ENCODE data around the gene CNOT1.

CNOT1 gene

GRCh38 chr16:58506241-58507194, 123.1 kb downstream of the CNOT1 start:
- Histone ChIP-seq H3K27ac (no peak overlapping the region), H3K4me1 (peaks cover 10 to 20% (median 15%) of the 10 kb centered on the region in 10 experiments; a peak in 19 of 20 replicates), H3K4me2 (peak overlapping the region in 7 of 11 experiments; percentile 11 to 44 (median 25); a peak in 5 of 22 replicates), H3K4me3 (no peak overlapping the region), H4K20me1 (peaks cover 0 to 15% (median 0%) of the 10 kb centered on the region in 11 experiments; a peak in 5 of 22 replicates), H3K36me3 (no peaks in the 10 kb centered on the region), H3K27me3 (peaks cover 7 to 16% (median 13%) of the 10 kb centered on the region in 11 experiments), H3K9ac (no peak overlapping the region), H3K9me3 (replicated peaks in 1 of 11) (no peaks in the 10 kb centered on the region)
- no peak for TF ChIP-seq Cebpa-rat (IDR thresholded peaks at IDR 0.05)

- Histone ChIP-seq H4K20me1 (peaks cover 0 to 8% (median 0%) of the 10 kb centered on the region in 11 experiments; a peak in 5 of 22 replicates), H3K36me3 (no peaks in the 10 kb centered on the region), H3K27me3 (peaks cover 24 to 37% (median 31%) of the 10 kb centered on the region in 11 experiments), H3K9ac (no peak overlapping the region), H3K27ac (no peak overlapping the region), H3K4me3 (no peak overlapping the region), H3K4me2 (no peak overlapping the region), H3K4me1 (peaks cover 12 to 38% (median 31%) of the 10 kb centered on the region in 10 experiments; a peak in 19 of 20 replicates), H3K9me3 (replicated peaks in 1 of 11) (no peaks in the 10 kb centered on the region)
- no peak for TF ChIP-seq Cebpa-rat (IDR thresholded peaks at IDR 0.05)
Measured at GRCh38 chr16:58503863-58504688, 125.5 kb downstream of the CNOT1 start.

- H3K9ac ChIP-seq, result no peak overlapping the region
- H3K9me3 ChIP-seq (replicated peaks in 1 of 11), result no peaks in the 10 kb centered on the region
- H4K20me1 ChIP-seq, result peaks cover 0 to 8% (median 0%) of the 10 kb centered on the region in 11 experiments; a peak in 5 of 22 replicates
- peaks cover 12 to 38% (median 31%) of the 10 kb centered on the region in 10 experiments; a peak in 19 of 20 replicates for H3K4me1 ChIP-seq
- no peak overlapping the region for H3K27ac ChIP-seq
- H3K4me2 ChIP-seq, result no peak overlapping the region
- no peak for TF ChIP-seq Cebpa-rat (IDR thresholded peaks at IDR 0.05)
- no peaks in the 10 kb centered on the region for H3K36me3 ChIP-seq
- H3K4me3 ChIP-seq, result no peak overlapping the region
- H3K27me3 ChIP-seq, result peaks cover 24 to 37% (median 31%) of the 10 kb centered on the region in 11 experiments
Measured at GRCh38 chr16:58503166-58503862, 126.3 kb downstream of the CNOT1 start.

GRCh38 chr16:58502217-58502921, 127.3 kb downstream of the CNOT1 start:
- H3K4me1 ChIP-seq, result peaks cover 11 to 37% (median 29%) of the 10 kb centered on the region in 10 experiments; a peak in 19 of 20 replicates
- no peaks in the 10 kb centered on the region for H3K9me3 ChIP-seq (replicated peaks in 1 of 11)
- H3K27ac ChIP-seq, result no peak overlapping the region
- no peak for TF ChIP-seq Cebpa-rat (IDR thresholded peaks at IDR 0.05)
- H3K9ac ChIP-seq, result peak overlapping the region in 1 of 11 experiments; percentile 60; a peak in 1 of 22 replicates
- no peaks in the 10 kb centered on the region for H3K36me3 ChIP-seq
- H3K4me3 ChIP-seq, result no peak overlapping the region
- H3K27me3 ChIP-seq, result peaks cover 24 to 37% (median 31%) of the 10 kb centered on the region in 11 experiments
- H3K4me2 ChIP-seq, result peak overlapping the region in 9 of 11 experiments; percentile 72 to 89 (median 86); a peak in 13 of 22 replicates
- H4K20me1 ChIP-seq, result peaks cover 0 to 8% (median 0%) of the 10 kb centered on the region in 11 experiments; a peak in 5 of 22 replicates

GRCh38 chr16:58501242-58502131, 128.1 kb downstream of the CNOT1 start:
- H3K36me3 ChIP-seq, result no peaks in the 10 kb centered on the region

GRCh38 chr16:58500430-58501241, 129.0 kb downstream of the CNOT1 start:
- H3K9me3 ChIP-seq (replicated peaks in 1 of 11), result no peaks in the 10 kb centered on the region
- H4K20me1 ChIP-seq, result peaks cover 0 to 14% (median 0%) of the 10 kb centered on the region in 11 experiments; a peak in 5 of 22 replicates
- H3K4me3 ChIP-seq, result peak overlapping the region in 9 of 10 experiments; percentile 37 to 63 (median 48); a peak in 17 of 20 replicates
- no peak for TF ChIP-seq Cebpa-rat (IDR thresholded peaks at IDR 0.05)
- peak overlapping the region; percentile 72 to 91 (median 86) for H3K4me2 ChIP-seq
- H3K4me1 ChIP-seq, result peaks cover 7 to 41% (median 30%) of the 10 kb centered on the region in 10 experiments; a peak in 19 of 20 replicates
- H3K27ac ChIP-seq, result no peak overlapping the region
- peak overlapping the region in 7 of 11 experiments; percentile 16 to 64 (median 52); a peak in 7 of 22 replicates for H3K9ac ChIP-seq
- H3K27me3 ChIP-seq, result peaks cover 24 to 37% (median 31%) of the 10 kb centered on the region in 11 experiments
- H3K36me3 ChIP-seq, result no peaks in the 10 kb centered on the region

More at GRCh38 chr16:58501242-58502131, 128.1 kb downstream of the CNOT1 start:
- Histone ChIP-seq H3K27ac (no peak overlapping the region), H4K20me1 (peaks cover 0 to 8% (median 0%) of the 10 kb centered on the region in 11 experiments; a peak in 5 of 22 replicates), H3K27me3 (peaks cover 24 to 37% (median 31%) of the 10 kb centered on the region in 11 experiments), H3K4me3 (peak overlapping the region; percentile 17 to 63 (median 48); a peak in 18 of 20 replicates), H3K4me2 (peak overlapping the region; percentile 72 to 91 (median 86)), H3K9me3 (replicated peaks in 1 of 11) (no peaks in the 10 kb centered on the region), H3K9ac (peak overlapping the region in 9 of 11 experiments; percentile 16 to 64 (median 42); a peak in 10 of 22 replicates), H3K4me1 (peaks cover 5 to 33% (median 23%) of the 10 kb centered on the region in 10 experiments; a peak in 18 of 20 replicates)
- no peak for TF ChIP-seq Cebpa-rat (IDR thresholded peaks at IDR 0.05)
